Peyer's patch (tissue), 4 donors: ENCODE data around the gene SEMA3D.

Source experiments
- POLR2A ChIP-seq, 2 donors: fragments of 450-650 bp; IDR thresholded peaks; one replicate each; pipeline ENCODE4 v1.5.1; 2017; ENCODE audit warnings: antibody characterized with exemption in 2 of 2, mild to moderate bottlenecking in 2 of 2, moderate library complexity in 2 of 2
- TF ChIP-seq, protein P1 (sequence below), 6 experiments: fragments of 450-650 bp in 4 of 6; fragments of 200-600 bp in 2 of 6; sonication (generic) in 1 of 6; IDR thresholded peaks; one replicate each; pipeline ENCODE4 v1.5.1; 2017 to 2019; ENCODE audit warnings: antibody characterized with exemption in 6 of 6, mild to moderate bottlenecking in 3 of 6, moderate library complexity in 1 of 6

DNA sequence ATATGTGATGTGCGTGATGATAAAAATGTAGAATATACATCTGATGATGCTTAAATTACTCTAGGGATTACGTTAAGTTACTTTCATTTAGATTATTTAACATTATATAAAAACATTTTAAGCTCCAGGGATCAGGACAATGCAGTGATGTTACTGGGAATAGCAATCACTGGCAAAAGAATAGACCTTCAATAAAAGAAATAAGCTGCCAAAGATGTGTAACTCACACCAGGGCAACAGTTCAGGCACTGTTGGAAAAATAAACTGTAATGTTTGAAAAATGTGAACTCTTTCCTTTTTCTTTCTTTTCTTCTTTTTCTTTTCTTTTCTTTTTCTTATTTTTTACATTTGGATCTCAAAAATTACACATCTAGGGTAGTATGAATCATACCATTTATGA, 131.7 kb downstream of the SEMA3D start:
- TF ChIP-seq, protein P1, sequence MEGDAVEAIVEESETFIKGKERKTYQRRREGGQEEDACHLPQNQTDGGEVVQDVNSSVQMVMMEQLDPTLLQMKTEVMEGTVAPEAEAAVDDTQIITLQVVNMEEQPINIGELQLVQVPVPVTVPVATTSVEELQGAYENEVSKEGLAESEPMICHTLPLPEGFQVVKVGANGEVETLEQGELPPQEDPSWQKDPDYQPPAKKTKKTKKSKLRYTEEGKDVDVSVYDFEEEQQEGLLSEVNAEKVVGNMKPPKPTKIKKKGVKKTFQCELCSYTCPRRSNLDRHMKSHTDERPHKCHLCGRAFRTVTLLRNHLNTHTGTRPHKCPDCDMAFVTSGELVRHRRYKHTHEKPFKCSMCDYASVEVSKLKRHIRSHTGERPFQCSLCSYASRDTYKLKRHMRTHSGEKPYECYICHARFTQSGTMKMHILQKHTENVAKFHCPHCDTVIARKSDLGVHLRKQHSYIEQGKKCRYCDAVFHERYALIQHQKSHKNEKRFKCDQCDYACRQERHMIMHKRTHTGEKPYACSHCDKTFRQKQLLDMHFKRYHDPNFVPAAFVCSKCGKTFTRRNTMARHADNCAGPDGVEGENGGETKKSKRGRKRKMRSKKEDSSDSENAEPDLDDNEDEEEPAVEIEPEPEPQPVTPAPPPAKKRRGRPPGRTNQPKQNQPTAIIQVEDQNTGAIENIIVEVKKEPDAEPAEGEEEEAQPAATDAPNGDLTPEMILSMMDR (IDR thresholded peaks at IDR 0.05), result no peak
- no peak for TF ChIP-seq POLR2A (IDR thresholded peaks at IDR 0.05)
